H1 (cell line): ENCODE measurements around the gene MS4A5. TPM values are rescaled to one million over a fixed set of nuclear protein-coding genes. Genes with fewer than 3 reads are reported as not detected.

ENCODE experiments used
- FOSL1 ChIP-seq: IDR thresholded peaks from 2 replicates; pipeline ENCODE4 v1.6.1; 2011; ENCODE audit warnings: mild to moderate bottlenecking, low read depth, low read length, moderate library complexity; ENCODE audit not compliant: insufficient read depth
- KDM4A ChIP-seq: IDR thresholded peaks from one replicate; pipeline ENCODE4 v1.7.1; 2012; ENCODE audit warnings: low read depth, mild to moderate bottlenecking, moderate library complexity, low read length, inconsistent platforms; ENCODE audit not compliant: severe bottlenecking
- POLR2AphosphoS5 ChIP-seq: IDR thresholded peaks from 2 replicates; pipeline ENCODE4 v1.6.1; 2011; ENCODE audit warnings: low read depth, low read length
- RBBP5 ChIP-seq: IDR thresholded peaks from 2 replicates; pipeline ENCODE4 v1.7.1; 2012; ENCODE audit warnings: low read depth, mild to moderate bottlenecking, inconsistent platforms, low read length, moderate library complexity, borderline replicate concordance
- polyA plus RNA-seq, 7 experiments: library from polyadenylated mRNA; depleted of rRNA in 3 of 7; stranded (reverse) in 5 of 7; unstranded in 2 of 7; fragments of >200 nt in 5 of 7; fragments of 200-250 nt in 2 of 7; gene quantifications; 1 replicate in 5 of 7; 2 replicates in 1 of 7; 4 replicates in 1 of 7; pipeline versions ENCODE4 v1.2.1 to v1.2.3, GENCODE V29; 2011 to 2013; ENCODE audit warnings: missing spikeins in 2 of 7, mixed read lengths in 2 of 7
- total RNA-seq: library from RNA; stranded (reverse); fragmentation: NEBNext Ultra II Directional; extraction: Animal tissue kit (Norgen Biotek cat#: 25700); gene quantifications from 2 replicates; pipeline ENCODE4 v1.2.1, GENCODE V29; 2021
- TF ChIP-seq, protein P1 (sequence below): fragments of 300-600 bp; sonication (generic); IDR thresholded peaks from 2 replicates; pipeline ENCODE4 v1.7.1; 2012; ENCODE audit warnings: low read length, moderate library complexity, mild to moderate bottlenecking, inconsistent platforms; ENCODE audit not compliant: insufficient replicate concordance

MS4A5 gene
- total and polyA plus RNA-seq, 2 of the 8 experiments (the other 6 are each of a cell fraction or from before 2014, with no cell fraction given), result not detected

DNA sequence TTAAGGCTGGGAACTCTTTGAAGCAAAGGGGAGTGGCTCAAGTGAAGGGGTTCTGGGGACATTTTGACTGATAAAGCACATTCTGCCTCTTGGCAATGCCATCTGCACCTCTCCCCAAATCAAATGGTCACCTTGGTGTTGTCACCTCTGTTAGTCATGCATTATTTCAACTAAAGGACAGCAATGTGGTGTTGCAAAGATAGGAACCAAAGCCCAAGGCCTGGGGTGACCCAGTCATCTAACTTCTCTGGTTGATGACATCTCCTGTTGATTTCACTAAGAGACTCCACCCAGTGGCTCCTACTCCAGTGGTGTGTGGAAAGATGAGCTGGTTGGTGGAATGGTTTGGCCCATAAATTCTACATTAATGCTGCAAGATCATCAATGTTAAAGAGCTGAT is 18.5 kb downstream of the MS4A5 start (continued):
- TF ChIP-seq, protein P1, sequence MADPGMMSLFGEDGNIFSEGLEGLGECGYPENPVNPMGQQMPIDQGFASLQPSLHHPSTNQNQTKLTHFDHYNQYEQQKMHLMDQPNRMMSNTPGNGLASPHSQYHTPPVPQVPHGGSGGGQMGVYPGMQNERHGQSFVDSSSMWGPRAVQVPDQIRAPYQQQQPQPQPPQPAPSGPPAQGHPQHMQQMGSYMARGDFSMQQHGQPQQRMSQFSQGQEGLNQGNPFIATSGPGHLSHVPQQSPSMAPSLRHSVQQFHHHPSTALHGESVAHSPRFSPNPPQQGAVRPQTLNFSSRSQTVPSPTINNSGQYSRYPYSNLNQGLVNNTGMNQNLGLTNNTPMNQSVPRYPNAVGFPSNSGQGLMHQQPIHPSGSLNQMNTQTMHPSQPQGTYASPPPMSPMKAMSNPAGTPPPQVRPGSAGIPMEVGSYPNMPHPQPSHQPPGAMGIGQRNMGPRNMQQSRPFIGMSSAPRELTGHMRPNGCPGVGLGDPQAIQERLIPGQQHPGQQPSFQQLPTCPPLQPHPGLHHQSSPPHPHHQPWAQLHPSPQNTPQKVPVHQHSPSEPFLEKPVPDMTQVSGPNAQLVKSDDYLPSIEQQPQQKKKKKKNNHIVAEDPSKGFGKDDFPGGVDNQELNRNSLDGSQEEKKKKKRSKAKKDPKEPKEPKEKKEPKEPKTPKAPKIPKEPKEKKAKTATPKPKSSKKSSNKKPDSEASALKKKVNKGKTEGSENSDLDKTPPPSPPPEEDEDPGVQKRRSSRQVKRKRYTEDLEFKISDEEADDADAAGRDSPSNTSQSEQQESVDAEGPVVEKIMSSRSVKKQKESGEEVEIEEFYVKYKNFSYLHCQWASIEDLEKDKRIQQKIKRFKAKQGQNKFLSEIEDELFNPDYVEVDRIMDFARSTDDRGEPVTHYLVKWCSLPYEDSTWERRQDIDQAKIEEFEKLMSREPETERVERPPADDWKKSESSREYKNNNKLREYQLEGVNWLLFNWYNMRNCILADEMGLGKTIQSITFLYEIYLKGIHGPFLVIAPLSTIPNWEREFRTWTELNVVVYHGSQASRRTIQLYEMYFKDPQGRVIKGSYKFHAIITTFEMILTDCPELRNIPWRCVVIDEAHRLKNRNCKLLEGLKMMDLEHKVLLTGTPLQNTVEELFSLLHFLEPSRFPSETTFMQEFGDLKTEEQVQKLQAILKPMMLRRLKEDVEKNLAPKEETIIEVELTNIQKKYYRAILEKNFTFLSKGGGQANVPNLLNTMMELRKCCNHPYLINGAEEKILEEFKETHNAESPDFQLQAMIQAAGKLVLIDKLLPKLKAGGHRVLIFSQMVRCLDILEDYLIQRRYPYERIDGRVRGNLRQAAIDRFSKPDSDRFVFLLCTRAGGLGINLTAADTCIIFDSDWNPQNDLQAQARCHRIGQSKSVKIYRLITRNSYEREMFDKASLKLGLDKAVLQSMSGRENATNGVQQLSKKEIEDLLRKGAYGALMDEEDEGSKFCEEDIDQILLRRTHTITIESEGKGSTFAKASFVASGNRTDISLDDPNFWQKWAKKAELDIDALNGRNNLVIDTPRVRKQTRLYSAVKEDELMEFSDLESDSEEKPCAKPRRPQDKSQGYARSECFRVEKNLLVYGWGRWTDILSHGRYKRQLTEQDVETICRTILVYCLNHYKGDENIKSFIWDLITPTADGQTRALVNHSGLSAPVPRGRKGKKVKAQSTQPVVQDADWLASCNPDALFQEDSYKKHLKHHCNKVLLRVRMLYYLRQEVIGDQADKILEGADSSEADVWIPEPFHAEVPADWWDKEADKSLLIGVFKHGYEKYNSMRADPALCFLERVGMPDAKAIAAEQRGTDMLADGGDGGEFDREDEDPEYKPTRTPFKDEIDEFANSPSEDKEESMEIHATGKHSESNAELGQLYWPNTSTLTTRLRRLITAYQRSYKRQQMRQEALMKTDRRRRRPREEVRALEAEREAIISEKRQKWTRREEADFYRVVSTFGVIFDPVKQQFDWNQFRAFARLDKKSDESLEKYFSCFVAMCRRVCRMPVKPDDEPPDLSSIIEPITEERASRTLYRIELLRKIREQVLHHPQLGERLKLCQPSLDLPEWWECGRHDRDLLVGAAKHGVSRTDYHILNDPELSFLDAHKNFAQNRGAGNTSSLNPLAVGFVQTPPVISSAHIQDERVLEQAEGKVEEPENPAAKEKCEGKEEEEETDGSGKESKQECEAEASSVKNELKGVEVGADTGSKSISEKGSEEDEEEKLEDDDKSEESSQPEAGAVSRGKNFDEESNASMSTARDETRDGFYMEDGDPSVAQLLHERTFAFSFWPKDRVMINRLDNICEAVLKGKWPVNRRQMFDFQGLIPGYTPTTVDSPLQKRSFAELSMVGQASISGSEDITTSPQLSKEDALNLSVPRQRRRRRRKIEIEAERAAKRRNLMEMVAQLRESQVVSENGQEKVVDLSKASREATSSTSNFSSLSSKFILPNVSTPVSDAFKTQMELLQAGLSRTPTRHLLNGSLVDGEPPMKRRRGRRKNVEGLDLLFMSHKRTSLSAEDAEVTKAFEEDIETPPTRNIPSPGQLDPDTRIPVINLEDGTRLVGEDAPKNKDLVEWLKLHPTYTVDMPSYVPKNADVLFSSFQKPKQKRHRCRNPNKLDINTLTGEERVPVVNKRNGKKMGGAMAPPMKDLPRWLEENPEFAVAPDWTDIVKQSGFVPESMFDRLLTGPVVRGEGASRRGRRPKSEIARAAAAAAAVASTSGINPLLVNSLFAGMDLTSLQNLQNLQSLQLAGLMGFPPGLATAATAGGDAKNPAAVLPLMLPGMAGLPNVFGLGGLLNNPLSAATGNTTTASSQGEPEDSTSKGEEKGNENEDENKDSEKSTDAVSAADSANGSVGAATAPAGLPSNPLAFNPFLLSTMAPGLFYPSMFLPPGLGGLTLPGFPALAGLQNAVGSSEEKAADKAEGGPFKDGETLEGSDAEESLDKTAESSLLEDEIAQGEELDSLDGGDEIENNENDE, result no peak
- TF ChIP-seq FOSL1, result no peak
- no peak for TF ChIP-seq KDM4A
- TF ChIP-seq RBBP5, result no peak
- TF ChIP-seq POLR2AphosphoS5, result no peak
